GM18870 (cell line): ENCODE data around the gene ZNF780B.

ENCODE experiments used
- ATAC-seq: cut with Tn5 transposase; IDR thresholded peaks from one replicate; pipeline ENCODE4 v1.9.1; 2021; ENCODE audit warnings: moderate library complexity; ENCODE audit not compliant: unreplicated experiment

The ZNF780B gene

DNA sequence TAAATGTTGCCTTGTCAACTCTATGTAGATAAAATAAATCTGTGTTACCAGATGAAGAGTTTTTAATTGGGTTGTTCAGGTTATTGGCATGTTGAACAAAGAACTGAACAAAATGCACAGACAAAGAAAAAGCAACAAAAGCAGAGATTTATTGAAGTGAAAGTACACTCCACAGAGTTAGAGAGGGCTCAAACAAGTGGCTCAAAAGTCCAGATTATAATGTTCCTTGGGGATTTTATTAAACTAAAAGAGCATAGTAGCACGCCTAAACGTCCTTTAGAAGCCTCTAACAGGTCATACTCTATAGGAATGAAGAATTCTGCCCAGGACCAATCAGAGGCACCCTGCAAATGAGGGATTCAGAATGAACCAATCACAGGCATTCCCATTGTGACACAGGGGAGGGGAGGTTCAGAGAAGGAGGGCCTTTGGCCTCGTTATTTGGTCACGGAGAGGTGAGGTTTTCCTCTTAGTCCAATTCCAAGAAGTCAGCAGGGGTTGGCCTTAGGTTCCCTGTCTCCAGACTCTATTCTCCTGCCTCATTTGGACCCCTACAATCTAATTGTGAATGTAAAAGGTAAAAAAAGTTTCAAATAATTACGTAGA lies 72.2 kb downstream of the ZNF780B start:
- no peak for ATAC-seq

DNA sequence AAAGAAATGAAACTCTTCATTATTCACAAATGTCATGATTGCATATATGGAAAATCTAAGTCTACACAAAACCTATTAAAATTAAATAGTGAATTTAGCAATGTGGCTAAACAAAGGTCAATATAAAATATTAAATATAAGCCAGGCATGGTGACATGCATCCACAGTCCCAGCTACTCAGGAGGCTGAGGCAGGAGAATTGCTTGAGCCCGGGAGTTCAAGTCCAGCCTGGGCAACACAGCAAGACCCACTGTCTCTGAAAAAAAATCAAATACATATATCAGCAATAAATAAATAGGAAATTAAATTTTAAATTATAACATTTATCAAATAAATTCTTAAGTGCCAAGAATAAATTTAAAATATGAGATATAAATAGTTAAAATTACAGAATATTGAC lies 73.1 kb downstream of the ZNF780B start:
- no peak for ATAC-seq
